ENCODE results near the gene CRISPLD2.

CRISPLD2 gene

GRCh38 chr16:84820771-84821170, 986 bp downstream of the CRISPLD2 start:
- peak overlapping the region; percentile 46 for H3K4me3 ChIP-seq (replicated peaks; ENCODE audit: low read depth, low read length)
- TF ChIP-seq CTCF (IDR thresholded peaks at IDR 0.05; ENCODE audit: low read depth, low read length, missing control alignments) = no peak
- DNase-seq (ENCODE audit: extremely low read depth, low read depth) = no peak

- peak overlapping the region; percentile 46 for H3K4me3 ChIP-seq (replicated peaks; ENCODE audit: low read depth, low read length)
These were observed 1.4 kb downstream of the CRISPLD2 start for GRCh38 chr16:84821179-84821578.

GRCh38 chr16:84821728-84822689, 2.2 kb downstream of the CRISPLD2 start:
- no peak for DNase-seq (ENCODE audit: extremely low read depth, low read depth)
- no peak for TF ChIP-seq CTCF (IDR thresholded peaks at IDR 0.05; ENCODE audit: low read depth, low read length, missing control alignments)
- no peak overlapping the region for H3K4me3 ChIP-seq (replicated peaks; ENCODE audit: low read depth, low read length)

More at GRCh38 chr16:84821179-84821578, 1.4 kb downstream of the CRISPLD2 start:
- no peak for TF ChIP-seq CTCF (IDR thresholded peaks at IDR 0.05; ENCODE audit: low read depth, low read length, missing control alignments)
- no peak for DNase-seq (ENCODE audit: extremely low read depth, low read depth)

GRCh38 chr16:84822990-84823389, 3.2 kb downstream of the CRISPLD2 start:
- DNase-seq (ENCODE audit: extremely low read depth, low read depth) = no peak
- no peak overlapping the region for H3K4me3 ChIP-seq (replicated peaks; ENCODE audit: low read depth, low read length)
- TF ChIP-seq CTCF (IDR thresholded peaks at IDR 0.05; ENCODE audit: low read depth, low read length, missing control alignments) = no peak

- H3K4me3 ChIP-seq (replicated peaks; ENCODE audit: low read depth, low read length) = no peak overlapping the region
- no peak for DNase-seq (ENCODE audit: extremely low read depth, low read depth)
- no peak for TF ChIP-seq CTCF (IDR thresholded peaks at IDR 0.05; ENCODE audit: low read depth, low read length, missing control alignments)
These were observed 3.7 kb downstream of the CRISPLD2 start for GRCh38 chr16:84823484-84823883.

- TF ChIP-seq CTCF (IDR thresholded peaks at IDR 0.05; ENCODE audit: low read depth, low read length, missing control alignments) = no peak
- no peak overlapping the region for H3K4me3 ChIP-seq (replicated peaks; ENCODE audit: low read depth, low read length)
- DNase-seq (ENCODE audit: extremely low read depth, low read depth) = no peak
These were observed 4.1 kb downstream of the CRISPLD2 start for GRCh38 chr16:84823926-84824325.
